ENCODE results near the gene CIRBP.
A peak's percentile ranks its signal among the peaks of the same experiment; 100 is the strongest.

Gene CIRBP

DNA sequence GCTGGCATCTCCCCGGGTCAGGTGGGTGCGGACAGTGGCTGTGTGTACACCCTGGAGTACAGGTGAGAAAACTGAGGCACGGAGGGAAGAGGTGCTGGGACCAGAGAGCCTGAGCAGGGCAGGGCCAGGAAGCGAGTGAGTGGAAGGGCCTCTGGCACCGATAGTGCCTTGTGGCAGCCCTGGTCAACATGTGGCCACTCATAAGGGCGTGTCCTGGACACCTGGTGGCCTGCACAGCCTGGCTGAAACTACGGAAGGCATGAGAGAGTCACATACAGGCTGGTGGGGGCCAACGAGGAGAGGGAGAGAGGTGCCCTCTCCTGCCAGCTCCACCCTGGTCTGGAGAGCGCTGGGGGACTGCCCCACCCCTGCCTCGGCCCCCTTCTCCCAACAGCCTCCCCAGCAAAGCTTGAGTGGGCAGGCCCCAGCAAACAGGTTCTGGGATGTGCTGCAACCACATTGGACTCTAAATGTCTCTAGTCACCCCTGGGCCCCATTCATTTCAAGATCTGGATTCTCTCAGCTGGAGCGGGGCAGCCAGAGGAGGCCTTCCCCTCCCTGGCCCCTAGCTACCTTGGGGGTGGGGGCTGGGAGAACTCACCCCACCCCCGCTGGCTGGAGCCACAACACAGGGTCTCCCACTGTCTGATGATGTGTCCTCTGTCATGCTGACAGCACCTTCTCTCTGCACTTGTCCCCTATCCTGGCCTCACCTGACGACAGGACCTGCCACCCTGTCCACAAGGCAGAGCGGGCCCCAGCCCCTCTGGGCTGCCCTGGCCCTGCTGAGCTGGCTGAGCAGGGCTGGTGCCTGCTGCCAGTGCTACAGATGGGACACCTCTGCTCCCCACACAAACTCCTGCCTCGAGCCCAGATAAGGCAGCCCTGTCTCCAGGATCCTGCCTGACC is 37.1 kb upstream of the CIRBP start:
- DNase-seq = no peak

DNA sequence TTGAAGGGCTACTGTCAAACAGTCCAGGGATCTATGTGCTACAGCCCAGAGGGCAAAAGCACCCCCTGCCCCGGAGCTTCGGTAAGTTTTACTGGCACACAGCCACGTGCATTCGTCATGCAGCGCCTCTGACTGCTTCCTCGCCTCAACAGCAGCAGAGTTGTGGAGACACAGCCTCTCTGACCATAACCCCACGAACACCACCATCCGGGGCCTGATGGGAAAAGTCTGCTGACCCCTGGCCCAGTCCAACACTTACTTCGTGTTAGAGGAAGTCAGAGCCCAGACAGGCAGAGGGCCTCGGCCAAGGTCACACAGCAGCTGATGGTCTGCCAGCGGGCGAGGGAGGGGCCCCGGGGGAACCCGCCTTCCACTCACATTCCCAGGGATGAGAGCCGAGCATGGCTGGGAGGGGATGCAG is 36.5 kb upstream of the CIRBP start:
- DNase-seq = no peak

DNA sequence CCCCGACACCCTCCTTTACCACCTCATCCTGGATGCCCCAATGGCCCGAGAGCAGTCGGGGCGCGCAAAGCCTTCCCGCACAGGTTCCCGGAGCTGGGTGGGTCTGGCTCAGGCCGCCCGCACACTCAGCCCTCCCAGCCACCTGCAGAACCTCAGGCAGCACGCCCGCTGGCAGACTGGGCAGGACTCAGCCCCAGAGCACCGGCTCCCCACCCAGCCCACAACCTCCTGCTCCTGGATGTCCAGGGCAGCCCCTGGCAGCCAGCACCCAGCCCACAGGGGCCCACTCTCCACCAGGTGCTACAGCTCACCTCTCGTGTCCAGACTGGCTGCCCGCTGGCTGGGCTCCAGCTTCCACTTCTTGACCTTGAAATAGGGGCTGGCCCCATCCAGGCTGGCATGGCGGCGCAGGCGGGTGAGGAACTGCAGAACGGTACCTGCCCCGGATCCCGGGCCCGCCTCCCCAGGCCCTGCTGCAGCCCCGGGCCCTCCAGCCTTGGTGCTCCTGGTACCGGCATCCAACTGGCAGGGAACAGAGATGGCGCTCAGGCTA is 35.9 kb upstream of the CIRBP start:
- no peak for DNase-seq

DNA sequence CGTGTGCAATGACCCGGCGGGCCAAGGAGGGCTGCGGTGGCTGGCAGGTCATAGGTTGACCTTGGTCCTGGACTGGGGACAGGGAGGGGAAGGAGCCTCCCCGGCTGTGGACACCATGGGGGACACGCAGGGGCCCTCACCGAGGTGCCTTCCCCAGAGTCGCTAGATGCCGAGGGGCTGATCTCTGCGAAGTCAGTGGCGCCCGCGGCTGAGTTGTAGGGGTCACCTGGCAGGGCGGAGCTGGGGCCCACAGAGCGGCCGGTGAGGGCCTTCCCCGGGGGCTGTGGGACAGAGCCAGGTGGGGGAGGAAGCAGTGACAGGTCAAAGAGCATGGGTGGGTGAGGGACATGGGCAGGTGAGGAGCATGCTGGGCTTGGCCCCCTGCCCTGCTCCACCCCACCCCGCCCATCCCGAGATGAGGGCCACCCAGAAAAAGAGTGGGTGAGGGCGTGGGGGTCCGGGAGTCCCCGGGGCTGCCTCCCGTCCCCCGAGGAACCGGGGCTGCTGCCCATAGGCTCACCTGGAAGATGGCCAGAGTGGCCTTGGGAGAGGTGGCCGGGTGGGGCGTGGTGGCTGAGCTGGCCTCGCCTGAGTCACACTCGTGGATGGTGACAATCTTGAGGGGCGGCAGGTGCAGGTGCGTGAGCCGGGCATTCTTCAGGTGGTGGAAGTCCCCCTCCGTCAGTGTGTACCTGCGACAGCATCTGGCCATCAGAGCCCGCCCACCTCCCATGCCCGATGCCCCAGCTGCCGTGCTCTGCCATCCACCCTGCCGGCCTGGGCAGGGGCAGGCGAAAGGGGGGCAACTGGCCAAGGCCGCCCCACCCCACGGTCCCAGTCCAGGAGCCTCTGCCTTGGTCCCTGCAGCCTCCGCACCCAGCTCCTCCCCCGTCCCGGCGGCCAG is 34.8 kb upstream of the CIRBP start:
- no peak for DNase-seq

DNA sequence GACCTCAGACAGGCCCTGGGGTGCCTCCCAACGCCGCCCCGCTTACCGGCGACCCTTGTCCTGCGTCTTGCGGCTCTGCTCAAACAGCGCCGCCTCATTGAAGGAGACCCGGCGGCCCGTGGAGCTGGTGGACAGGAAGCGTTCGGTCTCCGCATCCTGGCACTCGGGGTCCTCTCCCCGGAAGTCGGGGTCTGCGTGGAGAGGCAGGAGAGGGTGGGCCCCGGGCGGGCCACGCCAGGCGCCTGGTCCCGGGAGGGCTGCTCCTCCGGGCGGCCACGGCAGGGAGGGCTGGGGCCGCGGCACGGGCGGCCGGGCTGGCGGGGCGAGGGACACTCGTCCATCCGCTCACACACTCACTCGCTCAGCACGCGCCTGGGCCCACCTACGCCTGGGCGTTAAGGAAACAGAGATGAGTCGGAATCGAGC is 34.2 kb upstream of the CIRBP start:
- DNase-seq = no peak

DNA sequence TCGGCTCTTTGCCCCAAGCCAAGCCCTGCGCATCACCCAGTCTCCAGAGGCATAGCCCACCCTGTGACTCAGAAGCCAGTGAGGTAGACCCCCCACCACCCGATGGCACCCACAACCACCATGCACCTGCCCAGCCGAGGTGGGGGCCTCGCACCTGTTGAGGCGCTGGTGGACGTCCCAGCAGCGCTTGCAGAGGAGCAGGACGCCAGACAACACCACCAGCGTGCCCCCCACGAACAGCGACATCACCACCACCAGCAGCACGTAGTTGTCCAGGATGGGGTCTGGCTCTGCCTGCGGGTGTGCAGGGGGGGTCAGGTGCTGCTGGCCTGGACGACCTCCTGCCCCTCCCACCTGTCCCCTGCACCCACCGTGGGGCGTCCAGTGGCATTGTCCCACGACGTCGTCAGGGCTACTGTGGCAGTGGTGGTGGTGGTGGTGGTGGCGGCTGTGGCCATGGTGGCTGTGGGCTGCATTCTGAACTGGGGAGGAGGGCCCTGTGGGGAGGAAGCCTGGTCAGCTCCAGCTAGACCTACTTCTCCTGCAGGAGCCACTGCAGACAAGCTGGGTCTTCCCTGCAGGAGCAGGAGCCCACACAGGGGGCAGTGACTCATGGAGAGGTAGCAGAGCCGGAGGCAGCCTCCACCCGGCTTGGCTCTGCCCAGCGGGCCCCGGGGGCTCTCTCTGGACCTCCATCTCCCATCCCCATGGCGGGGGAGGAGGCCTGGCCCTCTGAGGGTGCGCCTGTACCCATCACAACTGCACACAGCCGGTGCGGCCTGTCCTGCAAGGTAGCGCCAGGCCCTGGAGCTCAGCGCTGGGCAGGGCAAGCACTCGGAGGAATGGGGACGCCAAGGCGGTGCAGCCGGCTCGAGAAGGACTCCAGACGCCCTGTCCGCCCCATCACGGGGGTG is 33.2 kb upstream of the CIRBP start:
- no peak for DNase-seq

DNA sequence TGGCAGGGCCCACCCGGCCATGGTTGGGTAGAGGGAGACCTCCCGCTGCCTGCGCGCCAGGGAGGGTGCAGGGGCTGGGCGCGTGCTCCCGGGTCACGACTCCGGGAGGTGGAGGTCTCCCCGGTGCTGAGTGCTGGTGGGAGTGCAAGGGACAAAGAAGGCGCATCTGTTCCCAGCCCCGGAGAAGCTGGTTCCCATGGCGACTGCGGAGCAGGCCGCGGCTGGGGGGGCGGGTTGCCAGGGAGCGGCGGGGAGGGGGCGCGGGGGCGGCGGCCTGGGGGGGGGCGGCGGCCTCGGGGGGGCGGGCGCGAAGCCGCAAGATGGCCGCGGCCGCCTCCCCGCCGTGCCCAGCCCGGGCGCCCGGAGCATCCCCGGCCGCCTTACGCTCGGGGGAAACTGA is 32.6 kb upstream of the CIRBP start:
- peak; percentile 47 to 80 for DNase-seq

DNA sequence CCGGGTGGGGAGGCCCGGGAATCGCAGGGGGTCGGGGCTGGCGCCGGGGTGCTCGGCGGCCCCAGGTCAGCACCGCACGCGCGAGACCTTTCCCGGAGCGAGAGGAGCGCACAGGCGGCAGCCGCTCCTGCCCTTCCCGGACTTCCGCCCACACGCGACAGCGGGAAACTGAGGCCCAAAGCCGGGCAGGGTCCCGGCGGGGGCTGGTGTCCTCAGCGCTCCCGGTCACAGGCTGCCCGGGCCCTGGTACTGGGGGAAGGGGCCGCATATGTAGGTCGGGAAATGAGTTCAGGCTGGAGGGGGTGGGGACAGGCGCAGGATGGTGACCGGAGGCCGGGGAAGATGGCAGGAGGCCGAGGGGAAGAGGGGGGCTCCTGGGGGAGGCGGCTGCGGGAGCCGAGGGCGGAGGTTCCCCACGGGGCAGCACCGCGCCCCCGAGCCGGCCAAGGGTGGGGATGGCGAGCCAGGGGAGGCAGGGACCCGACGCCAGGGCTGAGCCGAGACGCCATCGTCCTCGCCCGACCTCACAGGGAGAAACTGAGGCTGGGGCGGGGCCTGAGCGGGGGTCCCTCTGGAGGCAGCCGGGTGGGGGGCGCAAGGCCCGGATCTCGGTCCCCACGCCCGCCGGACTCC is 32.0 kb upstream of the CIRBP start:
- peak in 1 of 2 experiments; percentile 23 for DNase-seq

DNA sequence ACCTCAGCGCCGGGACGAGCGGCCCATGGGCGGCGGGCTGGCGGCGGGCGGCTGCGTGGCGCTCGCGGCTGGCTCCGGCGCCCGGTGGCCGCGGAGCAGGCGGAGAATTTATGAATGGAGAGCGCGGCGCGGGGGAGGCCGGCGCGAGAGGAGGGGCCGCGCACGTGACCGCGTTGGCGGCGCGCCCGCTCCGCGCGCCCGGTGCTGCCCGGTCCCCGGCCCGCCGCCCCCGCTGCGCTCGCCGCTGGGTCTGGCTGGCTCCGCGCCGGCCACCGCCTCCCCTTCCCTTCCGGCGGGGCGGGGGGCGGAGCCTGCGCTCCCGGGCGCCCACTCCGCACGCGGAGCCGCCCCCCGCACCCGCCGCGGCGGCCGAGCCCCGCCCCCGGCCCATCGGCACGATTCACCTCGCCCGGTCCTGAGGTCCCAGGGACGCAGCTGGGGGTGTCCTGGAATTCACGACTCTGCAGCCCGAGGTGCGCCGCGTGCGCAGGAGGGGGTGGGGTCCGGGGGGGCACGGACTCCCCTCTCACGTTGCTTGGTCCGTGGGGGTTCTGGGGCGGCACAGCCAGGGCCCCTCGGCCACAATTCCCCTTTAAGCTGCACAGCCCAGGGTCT is 31.3 kb upstream of the CIRBP start, which contains the start of gene CBARP:
Gene CBARP, minus strand, starts transcription at position 252 of the 615 bp plus-strand sequence. CDS start 1,905 bp downstream, outside the sequence.
- DNase-seq = peak in 1 of 2 experiments; percentile 49

DNA sequence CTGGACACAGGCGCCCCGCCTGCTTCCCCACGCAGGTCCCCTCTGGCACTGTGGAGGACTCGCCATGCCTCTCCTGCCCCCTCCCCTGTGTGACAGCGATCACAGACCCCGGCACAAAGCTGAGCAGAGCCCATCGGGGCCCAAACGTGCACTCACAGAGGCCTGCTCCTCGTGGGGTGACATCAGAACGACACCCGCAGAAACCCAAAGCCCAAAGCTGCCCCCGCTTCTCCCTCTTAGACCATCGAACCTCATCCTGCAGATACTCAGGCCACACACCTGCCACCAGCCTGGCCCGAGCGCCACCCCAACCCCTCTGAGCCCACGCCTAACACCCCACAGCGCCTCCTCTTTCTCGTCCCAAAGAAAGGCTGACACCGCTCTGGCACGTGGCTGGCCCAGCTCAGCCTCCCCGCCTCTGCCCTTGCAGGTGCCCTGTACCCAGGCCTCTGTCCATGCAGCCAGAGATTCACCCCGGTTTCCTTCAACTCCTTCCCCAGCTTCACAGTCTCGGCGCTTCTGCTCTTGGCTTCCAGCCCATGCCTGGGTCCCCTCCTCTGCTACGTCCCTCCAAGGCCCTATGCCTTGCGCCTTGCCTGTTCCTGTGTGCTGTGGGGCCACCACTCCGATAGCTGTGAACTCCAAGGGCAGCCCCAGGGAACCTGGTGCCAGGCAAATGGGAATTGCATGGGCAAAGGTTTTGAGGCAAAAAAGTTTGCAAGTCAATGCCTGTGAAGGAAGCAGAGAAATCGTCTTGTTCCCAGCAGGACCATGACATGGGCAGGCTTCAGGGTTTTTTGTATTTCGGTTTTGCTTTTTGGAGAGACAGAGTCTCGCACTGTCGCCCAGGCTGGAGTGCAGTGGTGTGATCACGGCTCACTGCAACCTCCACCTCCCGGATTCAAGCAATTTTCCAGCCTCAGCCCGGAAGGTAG is 30.5 kb upstream of the CIRBP start:
- no peak for DNase-seq

DNA sequence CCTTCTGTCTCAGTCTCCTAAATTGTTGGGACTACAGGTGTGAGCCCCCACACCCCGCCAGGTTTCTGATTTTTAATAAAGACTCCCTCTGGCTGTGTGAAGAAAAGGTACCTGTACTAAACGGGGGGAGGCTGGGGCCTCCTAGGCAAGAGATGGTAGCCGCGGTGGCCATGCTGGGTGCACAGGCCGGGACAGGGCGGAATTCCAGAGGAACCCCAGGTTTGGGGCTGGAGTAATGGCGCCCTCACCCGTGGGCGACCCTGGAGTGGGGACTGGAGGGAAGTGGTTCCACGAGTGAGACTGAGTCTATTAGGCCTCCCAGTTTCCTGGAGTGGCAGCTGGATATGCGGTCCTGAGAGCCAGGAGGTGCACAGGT is 29.7 kb upstream of the CIRBP start:
- DNase-seq = no peak

DNA sequence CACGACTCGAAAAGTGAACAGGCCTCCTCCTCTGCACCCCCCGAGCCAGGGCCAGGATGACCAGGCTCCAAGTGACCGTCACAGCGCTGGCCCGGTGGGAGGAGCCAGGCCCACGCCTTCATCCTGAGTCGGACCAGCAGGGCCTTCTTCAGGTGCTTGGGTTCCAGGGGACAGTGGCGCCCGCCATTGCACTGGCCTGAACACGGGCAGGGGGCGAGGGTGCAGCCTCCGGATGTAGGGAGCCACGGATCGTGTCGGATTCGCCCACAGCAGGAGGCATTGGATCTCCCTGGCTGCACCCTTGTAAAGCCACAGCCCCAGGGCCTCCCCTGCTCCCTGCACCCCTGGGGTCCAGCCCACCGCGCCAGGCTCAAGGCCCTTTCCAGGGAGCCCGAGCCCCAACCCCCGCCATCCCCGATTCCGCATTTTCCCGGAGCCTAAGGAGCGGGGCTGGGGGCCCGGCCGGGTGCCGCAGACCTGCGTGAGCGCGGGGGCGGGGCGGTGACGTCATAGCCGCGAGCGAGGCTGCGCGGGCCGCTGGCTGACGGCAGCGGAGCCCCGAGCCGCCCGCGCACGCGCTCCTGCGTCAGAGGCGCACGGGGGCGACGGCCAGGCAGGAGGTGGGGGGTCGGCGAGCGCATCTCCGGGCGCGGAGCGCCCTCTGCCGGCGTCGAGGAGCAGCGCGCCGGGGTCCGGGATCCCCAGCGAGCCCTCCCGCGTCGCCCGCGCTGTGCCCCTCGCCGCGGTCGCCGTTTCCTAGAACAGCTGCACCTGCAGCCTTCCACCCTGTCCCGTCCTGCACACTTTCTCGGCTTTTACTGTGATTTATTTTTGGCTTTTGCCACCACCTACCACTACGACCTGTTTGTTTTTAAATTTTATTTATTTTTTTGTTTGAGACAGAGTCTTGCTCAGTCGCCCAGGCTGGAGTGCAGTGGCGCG is 29.1 kb upstream of the CIRBP start:
- DNase-seq = peak; percentile 74 to 89

DNA sequence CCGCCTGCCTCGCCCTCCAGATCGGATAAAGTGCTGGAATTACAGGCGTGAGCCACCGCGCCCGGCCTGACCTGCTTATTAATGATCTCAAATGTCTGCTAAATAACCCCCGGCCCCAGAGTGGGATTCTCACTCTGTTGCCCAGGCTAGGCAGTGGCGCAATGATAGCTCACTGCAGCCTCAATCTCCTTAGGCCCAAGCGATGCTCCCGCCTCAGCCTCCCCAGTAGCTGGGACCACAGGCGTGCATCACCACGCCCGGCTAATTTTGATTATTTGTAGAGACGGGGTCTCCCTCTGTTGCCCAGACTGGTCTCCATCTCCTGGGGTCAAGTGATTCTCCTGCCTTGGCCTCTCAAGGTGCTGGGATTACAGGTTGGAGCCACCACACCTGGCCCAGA is 28.2 kb upstream of the CIRBP start:
- DNase-seq = no peak

DNA sequence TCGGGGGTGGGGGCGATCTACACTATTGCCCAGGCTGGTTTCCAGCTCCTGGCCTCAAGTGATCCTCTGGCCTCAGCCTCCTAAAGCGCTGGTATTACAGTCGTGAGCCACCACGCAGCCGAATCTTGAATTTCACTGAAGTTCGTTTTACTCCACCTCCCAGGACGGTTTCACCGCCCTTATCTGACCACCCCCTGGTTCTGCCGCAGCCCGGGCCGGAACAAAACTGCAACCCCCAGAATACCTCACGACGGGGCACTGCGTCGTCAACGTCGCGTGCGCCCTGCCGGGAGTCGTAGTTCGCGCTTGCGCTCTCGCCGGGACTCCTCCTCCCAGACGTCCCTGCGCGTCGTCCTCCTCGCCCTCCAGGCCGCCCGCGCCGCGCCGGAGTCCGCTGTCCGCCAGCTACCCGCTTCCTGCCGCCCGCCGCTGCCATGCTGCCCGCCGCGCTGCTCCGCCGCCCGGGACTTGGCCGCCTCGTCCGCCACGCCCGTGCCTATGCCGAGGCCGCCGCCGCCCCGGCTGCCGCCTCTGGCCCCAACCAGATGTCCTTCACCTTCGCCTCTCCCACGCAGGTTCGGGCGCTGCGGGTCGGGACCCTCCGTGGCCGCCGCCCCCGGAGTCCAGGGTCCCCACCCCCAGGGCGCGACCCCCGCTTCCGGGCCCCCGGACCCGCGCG is 27.6 kb upstream of the CIRBP start, which contains the start of gene ATP5F1D:
Gene ATP5F1D, plus strand, starts transcription at position 335 of the 679 bp plus-strand sequence. Its CDS starts 100 bp downstream, at position 435.
- peak; percentile 84 to 95 for DNase-seq

DNA sequence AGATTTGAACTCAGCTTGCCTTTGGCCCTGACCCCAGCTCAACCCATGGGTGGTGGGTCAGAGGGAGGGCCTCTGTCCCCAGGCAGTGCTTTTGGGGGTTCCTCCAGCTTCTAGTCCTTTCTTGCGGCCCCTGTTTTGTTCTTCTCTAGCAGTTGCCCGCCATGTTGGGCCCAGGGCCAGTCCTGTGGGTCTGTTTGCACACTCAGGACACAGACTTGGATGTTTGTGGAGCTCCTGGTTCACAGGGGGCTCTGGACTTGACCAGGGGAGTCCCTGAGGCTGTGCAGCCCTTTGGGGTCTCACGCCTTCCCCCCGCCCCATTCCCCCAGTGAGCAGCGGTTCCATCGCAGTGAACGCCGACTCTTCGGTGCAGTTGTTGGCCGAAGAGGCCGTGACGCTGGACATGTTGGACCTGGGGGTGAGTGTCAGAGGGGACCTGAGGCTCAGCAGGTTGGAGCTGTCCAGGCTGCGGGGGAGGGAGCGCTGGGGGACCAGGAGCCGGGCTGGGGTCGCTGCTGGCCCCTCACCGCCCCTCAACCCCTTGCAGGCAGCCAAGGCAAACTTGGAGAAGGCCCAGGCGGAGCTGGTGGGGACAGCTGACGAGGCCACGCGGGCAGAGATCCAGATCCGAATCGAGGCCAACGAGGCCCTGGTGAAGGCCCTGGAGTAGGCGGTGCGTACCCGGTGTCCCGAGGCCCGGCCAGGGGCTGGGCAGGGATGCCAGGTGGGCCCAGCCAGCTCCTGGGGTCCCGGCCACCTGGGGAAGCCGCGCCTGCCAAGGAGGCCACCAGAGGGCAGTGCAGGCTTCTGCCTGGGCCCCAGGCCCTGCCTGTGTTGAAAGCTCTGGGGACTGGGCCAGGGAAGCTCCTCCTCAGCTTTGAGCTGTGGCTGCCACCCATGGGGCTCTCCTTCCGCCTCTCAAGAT is 25.1 kb upstream of the CIRBP start:
- DNase-seq = peak; percentile 46 to 77

DNA sequence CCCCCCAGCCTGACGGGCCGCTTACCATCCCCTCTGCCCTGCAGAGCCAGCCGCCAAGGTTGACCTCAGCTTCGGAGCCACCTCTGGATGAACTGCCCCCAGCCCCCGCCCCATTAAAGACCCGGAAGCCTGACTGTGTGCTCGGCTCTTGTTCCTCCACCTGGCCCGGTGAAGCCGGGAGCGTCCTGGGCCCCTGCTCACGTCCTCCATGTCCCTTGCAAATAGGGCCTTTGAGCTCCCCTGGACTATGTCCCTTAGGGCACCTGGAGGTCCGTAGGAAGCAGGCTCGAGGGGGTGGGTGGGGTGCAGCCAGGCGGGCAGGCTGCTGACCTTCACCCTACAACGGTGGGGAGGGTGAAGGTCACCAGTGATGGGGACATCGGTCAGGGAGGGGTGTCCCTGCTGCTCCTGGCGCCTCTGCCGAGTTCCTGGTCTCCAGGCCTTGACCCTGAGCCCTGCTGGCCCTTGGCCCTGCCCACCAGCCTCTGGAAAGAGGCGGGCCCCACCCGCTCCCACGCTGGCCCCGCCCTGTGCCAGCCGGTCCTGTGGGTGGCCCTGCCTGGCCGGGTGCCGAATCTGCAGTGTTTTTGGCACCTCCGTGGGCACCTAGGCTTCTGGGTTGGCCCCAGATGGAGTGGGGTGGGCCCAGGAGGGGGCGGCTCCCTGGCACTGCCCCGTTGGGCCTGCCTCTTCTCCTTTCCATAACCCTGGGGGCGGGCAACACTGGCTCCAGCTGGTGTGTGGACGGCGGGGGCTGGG is 24.3 kb upstream of the CIRBP start:
- DNase-seq = no peak

Data from NCI-H524 (cell line).